PC-9 (cell line): ENCODE results near the gene TAF4. TPM values are rescaled to one million over a fixed set of nuclear protein-coding genes. Genes with fewer than 3 reads are reported as not detected.

Experiments
- BruUV-seq: library from RNA; stranded (reverse); fragments of 400-500 nt; replicated peaks from 2 replicates; lab custom pipeline; 2021; lab: Mats Ljungman, UMichigan
- CTCF ChIA-PET: fragments of 300-600 bp; sonication (Branson Sonifier 250); formaldehyde crosslinking; loops from one replicate; lab custom pipeline; 2022; ENCODE audit warnings: antibody characterized with exemption; lab: Charles Lee
- POLR2A ChIA-PET: fragments of 300-600 bp; sonication (Branson Sonifier 250); formaldehyde crosslinking; loops from one replicate; lab custom pipeline; 2022; ENCODE audit warnings: antibody characterized with exemption; ENCODE audit not compliant: unreplicated experiment; lab: Charles Lee
- DNase-seq, 2 experiments: peaks; one replicate each; pipeline versions ENCODE4 v3.0.0 to v3.0.0-alpha.2; 2015 to 2022; ENCODE audit warnings: mixed read lengths in 1 of 2
- H2AFZ ChIP-seq: fragments of 200-600 bp; sonication (generic); 2 replicates; pipeline ENCODE4 v1.8.1; 2017; ENCODE audit warnings: antibody characterized with exemption
- H3F3A ChIP-seq: fragments of 200-600 bp; sonication (generic); 2 replicates; pipeline ENCODE4 v1.8.1; 2017; ENCODE audit warnings: antibody characterized with exemption, mild to moderate bottlenecking, low read depth; ENCODE audit not compliant: insufficient read depth
- H3K27ac ChIP-seq: fragments of 200-600 bp; sonication (generic); 2 replicates; pipeline ENCODE4 v1.6.1; 2016; ENCODE audit warnings: mixed run types
- H3K27me3 ChIP-seq: fragments of 200-600 bp; sonication (generic); 2 replicates; pipeline ENCODE4 v1.6.1; 2016; ENCODE audit warnings: low read depth, mixed run types; ENCODE audit not compliant: insufficient read depth
- H3K36me3 ChIP-seq: fragments of 200-600 bp; sonication (generic); 2 replicates; pipeline ENCODE4 v1.6.1; 2016; ENCODE audit warnings: low read depth, mixed run types
- H3K4me1 ChIP-seq: fragments of 200-600 bp; sonication (generic); replicated peaks from 2 replicates; pipeline ENCODE4 v1.6.1; 2016; ENCODE audit warnings: mixed run types; ENCODE audit not compliant: insufficient read depth
- H3K4me2 ChIP-seq: fragments of 200-600 bp; sonication (generic); 2 replicates; pipeline ENCODE4 v1.6.1; 2017; ENCODE audit warnings: mixed run types
- H3K4me3 ChIP-seq: fragments of 200-600 bp; sonication (generic); 2 replicates; pipeline ENCODE4 v1.6.1; 2016; ENCODE audit warnings: mixed run types
- H3K79me2 ChIP-seq: fragments of 200-600 bp; sonication (generic); 2 replicates; pipeline ENCODE4 v1.6.1; 2017; ENCODE audit warnings: low read depth, mixed run types
- H3K9me2 ChIP-seq: fragments of 200-600 bp; sonication (generic); 2 replicates; pipeline ENCODE4 v1.8.1; 2017; ENCODE audit warnings: mild to moderate bottlenecking; ENCODE audit not compliant: insufficient read depth
- H3K9me3 ChIP-seq: fragments of 200-600 bp; sonication (generic); 2 replicates; pipeline ENCODE4 v1.8.1; 2016; ENCODE audit warnings: low read depth; ENCODE audit not compliant: insufficient read depth
- H4K20me1 ChIP-seq: fragments of 200-600 bp; sonication (generic); 2 replicates; pipeline ENCODE4 v1.8.1; 2017; ENCODE audit not compliant: insufficient read depth
- EZH2 ChIP-seq: fragments of 200-600 bp; sonication (generic); IDR thresholded peaks from 2 replicates; pipeline ENCODE4 v1.8.0; 2017; ENCODE audit warnings: antibody characterized with exemption, low read depth
- intact Hi-C: fragments of 100-400 bp; cut with micrococcal nuclease; formaldehyde crosslinking; loops from one replicate; pipeline ENCODE4 v1.10.0; 2022; ENCODE audit not compliant: unreplicated experiment
- total RNA-seq: library from RNA; stranded (reverse); gene quantifications from 2 replicates; pipeline ENCODE4 v1.2.3, GENCODE V29; 2021
- TF ChIP-seq, protein P1 (sequence below): fragments of 200-600 bp; sonication (generic); conservative IDR thresholded peaks from 2 replicates; pipeline ENCODE4 v1.6.1; 2017; ENCODE audit warnings: mixed run types, antibody characterized with exemption, mild to moderate bottlenecking, moderate library complexity

Gene TAF4
- total RNA-seq, 1 experiment from 2014 or later, result 32.5 TPM

DNA sequence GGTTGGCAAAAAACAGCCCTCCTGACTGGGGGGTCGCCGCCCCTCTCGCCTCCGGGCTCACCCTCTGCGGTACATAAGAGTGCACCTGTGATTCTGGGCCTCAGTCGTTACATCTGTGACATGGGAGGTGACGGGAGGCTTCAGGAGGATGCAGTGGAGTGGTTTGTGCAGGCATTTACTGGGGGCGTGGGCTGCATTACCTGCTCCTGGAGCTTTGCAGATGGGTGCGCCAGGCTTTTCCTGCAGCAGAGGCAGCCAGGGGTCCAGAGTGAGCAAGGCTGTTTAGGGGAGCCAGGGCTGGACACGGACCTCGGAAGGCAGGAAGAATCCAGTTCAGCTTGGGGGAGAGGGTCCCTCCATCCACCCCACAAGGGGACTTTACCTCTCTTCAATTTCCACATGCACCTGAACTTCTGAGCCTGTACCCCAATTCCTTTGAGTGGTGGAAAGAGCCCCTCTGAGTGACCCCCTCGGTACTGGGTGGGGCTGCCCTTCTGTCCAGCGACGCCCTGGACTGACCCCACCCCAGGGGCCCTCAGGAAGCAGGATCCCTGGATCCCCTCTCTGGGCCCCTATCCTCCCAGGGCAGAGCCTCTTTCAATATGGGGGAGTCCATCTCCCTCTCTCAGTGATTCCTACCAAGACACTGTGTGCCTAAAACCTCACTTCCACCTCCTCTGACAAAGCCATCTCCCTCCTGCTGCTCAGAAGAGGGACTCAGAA is 134.0 kb downstream of the TAF4 start:
- H2AFZ ChIP-seq, result no peak overlapping the region
- ChIA-PET CTCF (no interaction called here), POLR2A (no interaction called here)
- H3K36me3 ChIP-seq, result no peaks in the 10 kb centered on the region
- peaks cover 73% of the 10 kb centered on the region for H3K27me3 ChIP-seq
- H4K20me1 ChIP-seq, result no peaks in the 10 kb centered on the region
- H3K79me2 ChIP-seq, result no peaks in the 10 kb centered on the region
- H3K4me3 ChIP-seq, result no peak overlapping the region
- H3F3A ChIP-seq, result no peaks in the 10 kb centered on the region
- BruUV-seq, result no TSS peak
- DNase-seq, result no peak
- H3K4me2 ChIP-seq, result no peak overlapping the region
- H3K4me1 ChIP-seq, result no peaks in the 10 kb centered on the region
- intact Hi-C loops, result no loop called here
- TF ChIP-seq, protein P1, sequence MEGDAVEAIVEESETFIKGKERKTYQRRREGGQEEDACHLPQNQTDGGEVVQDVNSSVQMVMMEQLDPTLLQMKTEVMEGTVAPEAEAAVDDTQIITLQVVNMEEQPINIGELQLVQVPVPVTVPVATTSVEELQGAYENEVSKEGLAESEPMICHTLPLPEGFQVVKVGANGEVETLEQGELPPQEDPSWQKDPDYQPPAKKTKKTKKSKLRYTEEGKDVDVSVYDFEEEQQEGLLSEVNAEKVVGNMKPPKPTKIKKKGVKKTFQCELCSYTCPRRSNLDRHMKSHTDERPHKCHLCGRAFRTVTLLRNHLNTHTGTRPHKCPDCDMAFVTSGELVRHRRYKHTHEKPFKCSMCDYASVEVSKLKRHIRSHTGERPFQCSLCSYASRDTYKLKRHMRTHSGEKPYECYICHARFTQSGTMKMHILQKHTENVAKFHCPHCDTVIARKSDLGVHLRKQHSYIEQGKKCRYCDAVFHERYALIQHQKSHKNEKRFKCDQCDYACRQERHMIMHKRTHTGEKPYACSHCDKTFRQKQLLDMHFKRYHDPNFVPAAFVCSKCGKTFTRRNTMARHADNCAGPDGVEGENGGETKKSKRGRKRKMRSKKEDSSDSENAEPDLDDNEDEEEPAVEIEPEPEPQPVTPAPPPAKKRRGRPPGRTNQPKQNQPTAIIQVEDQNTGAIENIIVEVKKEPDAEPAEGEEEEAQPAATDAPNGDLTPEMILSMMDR, result no peak
- no peak for TF ChIP-seq EZH2
- no peaks in the 10 kb centered on the region for H3K9me3 ChIP-seq
- no peaks in the 10 kb centered on the region for H3K9me2 ChIP-seq
- no peak overlapping the region for H3K27ac ChIP-seq

DNA sequence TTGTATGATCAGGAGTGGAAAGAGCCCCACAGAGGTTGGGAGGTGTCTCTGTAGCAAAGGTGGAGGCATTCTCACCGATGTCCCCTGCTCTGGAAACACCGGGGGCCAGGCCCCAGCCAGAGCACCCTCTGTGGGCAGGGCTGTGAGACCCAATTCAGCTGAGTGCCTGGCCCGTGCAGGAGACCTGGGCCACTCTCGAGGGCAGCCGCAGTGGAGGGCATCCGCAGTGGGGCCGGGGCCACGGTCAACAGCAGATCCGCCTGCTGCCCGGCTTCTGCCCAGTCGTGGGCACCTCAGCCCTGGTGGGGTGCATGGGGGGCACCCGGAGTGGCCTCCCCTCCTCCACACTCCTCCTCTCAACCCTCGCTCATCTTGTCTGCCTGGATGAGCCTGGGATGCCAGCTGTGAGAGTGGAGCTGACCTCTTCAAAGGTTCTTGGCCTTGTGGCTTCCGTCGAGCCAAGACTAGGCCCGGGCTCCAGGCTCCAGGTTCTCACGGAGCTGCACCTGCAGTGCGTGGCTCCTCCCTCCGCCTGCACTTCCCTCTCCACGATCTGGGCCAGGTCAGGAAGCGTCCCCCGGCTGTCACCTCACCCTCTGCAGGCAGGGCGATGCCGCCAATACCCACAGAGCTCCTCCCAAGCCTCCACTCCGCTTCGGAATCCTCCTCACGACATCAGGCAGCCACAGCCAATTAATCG is 134.8 kb downstream of the TAF4 start:
- POLR2A ChIA-PET, result no interaction called here
- Histone ChIP-seq H3K9me2 (no peaks in the 10 kb centered on the region), H3K9me3 (no peaks in the 10 kb centered on the region), H3K27ac (no peak overlapping the region), H3K36me3 (no peaks in the 10 kb centered on the region), H2AFZ (no peak overlapping the region), H3K4me1 (0 out of 2 replicates have a peak, but pooled peaks cover 2% of the 10 kb centered on the region), H3K27me3 (peaks cover 70% of the 10 kb centered on the region), H3K79me2 (no peaks in the 10 kb centered on the region), H3K4me3 (no peak overlapping the region), H3K4me2 (no peak overlapping the region), H3F3A (no peaks in the 10 kb centered on the region), H4K20me1 (no peaks in the 10 kb centered on the region)
- intact Hi-C loops, result no loop called here
- CTCF ChIA-PET, result no interaction called here
- TF ChIP-seq, protein P1, result no peak
- no peak for TF ChIP-seq EZH2
- DNase-seq, result no peak
- BruUV-seq, result no TSS peak

DNA sequence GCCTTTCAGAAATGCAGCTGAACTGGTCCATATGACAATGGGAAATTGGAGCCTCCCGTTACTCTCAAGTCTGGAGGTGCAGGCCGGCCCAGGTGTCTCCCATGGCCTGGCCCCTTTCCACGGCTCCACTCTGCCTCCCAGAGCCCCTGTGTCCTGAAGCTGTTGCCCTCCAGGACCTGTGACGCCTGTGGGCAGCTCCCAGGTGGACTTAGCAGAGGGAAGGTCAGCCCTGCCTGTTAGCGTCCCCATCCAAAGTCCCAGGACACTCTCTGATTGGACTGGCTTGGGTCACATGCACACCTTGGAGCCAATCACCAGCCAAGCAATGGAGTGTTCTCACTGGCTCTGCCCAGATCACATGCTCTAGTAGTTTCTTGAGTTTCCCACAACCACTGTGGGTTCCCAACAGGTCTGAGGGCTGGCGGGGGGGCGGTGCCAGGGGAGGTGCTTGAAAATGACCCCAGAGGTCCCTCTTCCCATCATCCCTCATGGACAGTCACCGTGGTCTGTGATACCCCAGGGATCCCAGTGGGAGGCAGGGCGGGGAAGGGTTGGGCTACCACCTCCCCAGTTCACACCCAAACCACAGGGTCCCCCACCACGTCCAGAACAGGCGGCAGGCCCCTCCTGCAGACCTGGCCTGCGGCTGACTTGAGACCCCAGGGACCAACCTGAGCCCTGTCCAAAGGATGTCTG is 135.6 kb downstream of the TAF4 start:
- POLR2A ChIA-PET, result no interaction called here
- TF ChIP-seq, protein P1, result no peak
- TF ChIP-seq EZH2, result no peak
- no peaks in the 10 kb centered on the region for H3K36me3 ChIP-seq
- H3K4me1 ChIP-seq, result 0 out of 2 replicates have a peak, but pooled peaks cover 11% of the 10 kb centered on the region
- H4K20me1 ChIP-seq, result no peaks in the 10 kb centered on the region
- H3K27me3 ChIP-seq, result peaks cover 69% of the 10 kb centered on the region
- no peaks in the 10 kb centered on the region for H3K9me2 ChIP-seq
- H3F3A ChIP-seq, result no peaks in the 10 kb centered on the region
- no peak overlapping the region for H3K4me3 ChIP-seq
- DNase-seq, result no peak
- no peak overlapping the region for H2AFZ ChIP-seq
- no peaks in the 10 kb centered on the region for H3K79me2 ChIP-seq
- intact Hi-C loops, result no loop called here
- no peaks in the 10 kb centered on the region for H3K9me3 ChIP-seq
- CTCF ChIA-PET, result no interaction called here
- H3K27ac ChIP-seq, result no peak overlapping the region
- BruUV-seq, result no TSS peak
- no peak overlapping the region for H3K4me2 ChIP-seq
